GM10847 (cell line): ENCODE results near the gene MRPL39.

ENCODE experiments used
- POLR2A ChIP-seq: IDR thresholded peaks from 2 replicates; pipeline ENCODE4 v1.6.1; 2011; ENCODE audit not compliant: insufficient read length; ENCODE audit errors: extremely low read depth

Gene MRPL39

GRCh38 chr21:25579226-25580013 lies 27.9 kb downstream of the MRPL39 start:
- TF ChIP-seq POLR2A: no peak

DNA sequence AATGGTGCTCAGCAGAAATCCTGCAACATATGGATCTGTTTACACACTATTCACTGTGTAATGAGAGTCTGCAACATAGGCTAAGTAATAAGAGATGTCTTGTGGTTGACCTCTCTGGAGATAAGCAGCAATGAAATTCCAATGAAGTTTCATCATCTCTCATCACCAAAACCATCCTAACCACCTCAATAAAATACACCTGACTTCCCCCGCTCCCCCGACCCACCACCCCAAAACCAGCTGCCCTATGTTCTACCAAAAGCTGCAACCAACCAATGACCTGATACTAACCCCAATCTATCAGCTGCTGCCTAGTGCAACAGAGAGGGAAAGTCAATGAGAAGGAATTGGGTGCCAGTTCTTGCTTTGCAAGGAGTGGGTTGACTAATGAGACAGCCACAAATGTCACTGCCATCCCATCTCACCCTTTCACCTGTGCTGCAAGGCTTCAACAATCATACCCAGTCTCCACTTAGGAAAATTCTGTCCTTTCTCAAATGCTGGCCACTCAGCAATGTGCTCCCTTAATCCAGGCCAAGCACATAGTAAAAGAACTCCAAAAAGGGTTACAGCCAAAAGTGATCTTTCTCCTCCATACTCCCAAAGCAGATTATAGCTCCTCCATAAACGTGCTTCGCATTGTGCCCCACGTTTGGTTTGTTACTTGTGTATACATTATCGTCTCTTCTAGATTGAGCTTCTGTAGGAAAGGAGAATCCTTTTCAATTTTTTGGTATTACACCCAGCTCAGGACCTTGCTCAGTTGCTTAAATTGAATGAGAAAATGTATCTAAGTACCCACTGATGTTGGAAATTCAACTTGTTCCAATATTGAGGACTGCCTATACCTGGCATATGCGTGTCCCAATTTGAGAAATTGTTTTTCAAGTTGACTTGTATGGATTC lies 29.0 kb downstream of the MRPL39 start:
- TF ChIP-seq POLR2A: peak; percentile 79

- TF ChIP-seq POLR2A: no peak
These were observed 29.7 kb downstream of the MRPL39 start for GRCh38 chr21:25577424-25578055.

DNA sequence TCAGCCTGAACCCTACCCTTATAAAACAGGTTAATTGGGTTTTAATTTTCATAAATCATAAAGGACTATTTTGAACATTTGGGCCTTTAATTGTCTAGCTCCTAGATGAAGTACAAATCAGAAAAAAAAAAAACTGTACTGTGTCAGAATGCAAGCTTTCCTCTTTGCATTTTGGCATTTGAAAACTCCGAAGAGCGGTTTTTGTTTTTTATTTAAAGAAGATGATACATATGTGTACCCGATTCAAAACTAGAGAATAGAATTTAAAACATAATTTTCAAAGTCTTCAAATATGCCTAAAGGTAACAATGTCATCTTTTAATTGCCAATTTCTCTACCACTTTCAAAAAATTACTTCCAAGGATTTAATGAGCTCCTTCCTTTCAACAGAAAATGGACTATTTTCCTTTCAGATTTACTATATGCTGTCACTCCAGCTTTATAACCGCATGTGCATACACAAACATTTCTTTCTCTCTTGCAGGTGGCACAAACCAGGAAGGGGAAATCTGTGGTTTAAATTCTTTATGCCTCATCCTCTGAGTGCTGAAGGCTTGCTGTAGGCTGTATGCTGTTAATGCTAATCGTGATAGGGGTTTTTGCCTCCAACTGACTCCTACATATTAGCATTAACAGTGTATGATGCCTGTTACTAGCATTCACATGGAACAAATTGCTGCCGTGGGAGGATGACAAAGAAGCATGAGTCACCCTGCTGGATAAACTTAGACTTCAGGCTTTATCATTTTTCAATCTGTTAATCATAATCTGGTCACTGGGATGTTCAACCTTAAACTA lies 33.7 kb downstream of the MRPL39 start:
- no peak for TF ChIP-seq POLR2A

- no peak for TF ChIP-seq POLR2A
These were observed 34.4 kb downstream of the MRPL39 start for GRCh38 chr21:25572861-25573310.

DNA sequence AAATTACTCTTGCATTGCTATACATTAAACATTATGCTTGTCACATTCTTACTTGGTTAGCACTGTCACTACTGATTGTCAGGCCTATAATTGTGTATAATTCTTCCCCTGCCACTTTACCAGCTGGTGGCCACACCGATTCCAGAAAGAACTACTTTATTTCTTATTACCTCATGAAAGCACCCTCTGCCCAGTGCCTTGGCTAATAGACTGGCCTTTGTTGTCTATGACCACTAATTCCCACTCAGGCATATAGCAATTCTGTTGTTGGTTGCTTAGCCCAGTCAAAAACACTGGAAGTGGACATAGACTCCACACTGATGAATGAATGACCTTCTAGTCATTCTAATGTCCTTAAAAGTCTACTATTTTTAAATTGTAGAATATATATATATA lies 35.6 kb downstream of the MRPL39 start:
- TF ChIP-seq POLR2A: no peak

GRCh38 chr21:25569711-25570110 lies 37.6 kb downstream of the MRPL39 start:
- no peak for TF ChIP-seq POLR2A

GRCh38 chr21:25569084-25569483 lies 38.2 kb downstream of the MRPL39 start:
- TF ChIP-seq POLR2A: no peak

GRCh38 chr21:25568246-25568645 lies 39.0 kb downstream of the MRPL39 start:
- no peak for TF ChIP-seq POLR2A

- no peak for TF ChIP-seq POLR2A
These were observed 39.8 kb downstream of the MRPL39 start for GRCh38 chr21:25567472-25567871.

DNA sequence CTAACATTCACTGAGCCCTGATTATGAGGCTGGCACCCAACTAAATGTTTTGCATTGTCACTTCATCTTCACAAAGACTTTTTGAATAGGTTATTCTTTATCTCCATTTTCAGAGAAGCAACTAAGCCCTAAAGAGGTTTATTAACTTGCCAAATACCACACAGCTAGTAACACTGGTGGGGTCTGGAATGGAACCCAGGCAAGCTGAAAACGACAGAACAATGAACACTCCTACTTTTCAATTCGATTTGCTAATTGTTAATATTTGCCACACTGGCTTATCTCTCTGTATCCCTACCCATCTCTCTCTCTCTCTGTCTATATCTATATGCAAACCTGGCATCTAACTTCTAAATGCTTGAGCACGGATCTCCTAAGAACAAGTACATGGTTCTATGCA lies 40.6 kb downstream of the MRPL39 start:
- no peak for TF ChIP-seq POLR2A

DNA sequence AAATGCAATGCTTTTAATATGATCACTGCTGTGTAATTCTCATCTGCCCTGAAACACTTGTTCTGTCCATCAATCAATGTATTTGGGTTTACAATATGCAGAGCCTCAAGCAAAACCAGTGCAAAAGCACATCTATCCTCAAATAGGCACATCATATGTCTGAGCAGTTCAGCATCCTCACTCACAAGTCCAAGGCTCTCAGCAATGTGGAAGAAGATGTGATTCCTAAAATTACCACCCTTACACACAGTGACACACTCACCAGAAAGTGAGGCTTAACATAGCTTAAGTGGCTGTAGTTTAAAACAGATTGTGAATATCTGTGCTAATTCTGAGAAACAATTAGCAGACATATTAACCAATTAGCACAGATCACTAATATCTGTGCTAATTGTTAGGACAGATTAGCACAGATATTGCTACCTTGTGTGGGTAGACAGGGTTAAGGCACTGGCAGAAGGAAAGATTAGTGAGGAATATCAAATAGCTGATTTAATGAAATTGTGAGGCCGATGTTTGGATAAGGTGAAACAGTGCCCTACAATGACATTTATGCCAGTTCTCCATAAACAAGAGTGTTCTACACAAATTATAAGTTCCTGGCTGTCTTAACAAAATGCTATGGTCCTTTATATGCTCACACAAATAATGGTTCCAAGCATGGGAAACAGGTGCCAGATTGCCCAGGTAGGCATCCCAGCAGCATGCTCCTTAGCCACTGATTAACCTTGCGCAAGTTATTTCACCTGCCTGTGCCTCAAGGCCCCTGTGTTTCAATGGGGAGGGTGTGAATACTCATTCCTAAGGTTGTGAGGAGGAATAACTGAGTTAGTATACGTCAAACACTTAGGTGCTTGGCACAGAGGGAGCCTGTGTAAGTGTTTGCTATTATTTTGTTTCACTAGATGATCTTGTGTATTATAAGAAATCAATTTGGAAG lies 41.7 kb downstream of the MRPL39 start:
- TF ChIP-seq POLR2A: no peak

GRCh38 chr21:25564349-25564948 lies 42.8 kb downstream of the MRPL39 start:
- TF ChIP-seq POLR2A: no peak
